Skeletal muscle tissue (tissue), 4 donors: Measurements from ENCODE around the gene DSC3. TPM values are rescaled to one million over a fixed set of nuclear protein-coding genes. Genes with fewer than 3 reads are reported as not detected.

Experiments
- H3K27ac ChIP-seq: one replicate; pipeline ENCODE4 v1.7.0; 2013; ENCODE audit warnings: mild to moderate bottlenecking, low read depth, low read length, inconsistent platforms
- H3K27me3 ChIP-seq, 3 donors: one replicate each; pipeline ENCODE4 v1.7.0; 2013; ENCODE audit warnings: low read length in 3 of 3; ENCODE audit not compliant: control insufficient read depth in 3 of 3, insufficient read depth in 3 of 3
- H3K36me3 ChIP-seq, 3 donors: one replicate each; pipeline ENCODE4 v1.7.0; 2013; ENCODE audit warnings: low read length in 3 of 3; ENCODE audit not compliant: control insufficient read depth in 3 of 3, insufficient read depth in 3 of 3
- H3K4me1 ChIP-seq, 3 donors: one replicate each; pipeline ENCODE4 v1.7.0; 2013; ENCODE audit warnings: low read length in 3 of 3, mild to moderate bottlenecking in 3 of 3; ENCODE audit not compliant: control insufficient read depth in 3 of 3, insufficient read depth in 3 of 3
- H3K4me3 ChIP-seq, 3 donors: one replicate each; pipeline ENCODE4 v1.7.0; 2013; ENCODE audit warnings: low read length in 3 of 3
- H3K9ac ChIP-seq, 3 donors: one replicate each; pipeline ENCODE4 v1.7.0; 2013; ENCODE audit warnings: low read length in 3 of 3, mild to moderate bottlenecking in 3 of 3, moderate library complexity in 2 of 3, low read depth in 1 of 3
- H3K9me3 ChIP-seq, 3 donors: one replicate each; pipeline ENCODE4 v1.7.0; 2013; ENCODE audit warnings: low read length in 3 of 3; ENCODE audit not compliant: control insufficient read depth in 3 of 3
- total RNA-seq: library from RNA; depleted of rRNA; stranded (reverse); fragments of >200 nt; gene quantifications from one replicate; pipeline ENCODE4 v1.2.3, GENCODE V29; 2014
- donor health status: Osteomylitis.

DSC3 gene
- total RNA-seq = under 0.01 TPM

- no peaks in the 10 kb centered on the region for H3K36me3 ChIP-seq
- H3K27ac ChIP-seq = no peak within 1 kb of the TSS
- peaks cover 6 to 10% (median 7%) of the 10 kb centered on the region in 3 donors for H3K4me1 ChIP-seq
- peak within 1 kb of the TSS in 2 of 3 donors; percentile 20 to 24 for H3K4me3 ChIP-seq
- H3K27me3 ChIP-seq = peaks cover 31 to 33% (median 32%) of the 10 kb centered on the region in 3 donors
- H3K9me3 ChIP-seq = no peaks in the 10 kb centered on the region
- H3K9ac ChIP-seq = no peak within 1 kb of the TSS
These were observed at the start of gene DSC3 for GRCh38 chr18:31042406-31043181. DSC3 (minus strand) TSS chr18:31042742; CDS start chr18:31042660, 82 bp downstream.

GRCh38 chr18:31091350-31091749, 48.8 kb upstream of the DSC3 start:
- Histone ChIP-seq H3K27me3 (no peaks in the 10 kb centered on the region), H3K4me3 (no peak overlapping the region), H3K9me3 (peaks cover 0 to 2% (median 0%) of the 10 kb centered on the region in 3 donors), H3K4me1 (no peaks in the 10 kb centered on the region), H3K9ac (no peak overlapping the region), H3K27ac (no peak overlapping the region), H3K36me3 (no peaks in the 10 kb centered on the region)

GRCh38 chr18:31088532-31088931, 46.0 kb upstream of the DSC3 start:
- Histone ChIP-seq H3K4me1 (no peaks in the 10 kb centered on the region), H3K4me3 (no peak overlapping the region), H3K27me3 (no peaks in the 10 kb centered on the region), H3K36me3 (no peaks in the 10 kb centered on the region), H3K9ac (no peak overlapping the region), H3K27ac (no peak overlapping the region), H3K9me3 (peaks cover 0 to 2% (median 0%) of the 10 kb centered on the region in 3 donors)

- H3K9ac ChIP-seq = no peak overlapping the region
- no peaks in the 10 kb centered on the region for H3K4me1 ChIP-seq
- H3K27ac ChIP-seq = no peak overlapping the region
- H3K4me3 ChIP-seq = no peak overlapping the region
- H3K27me3 ChIP-seq = no peaks in the 10 kb centered on the region
- no peaks in the 10 kb centered on the region for H3K36me3 ChIP-seq
- H3K9me3 ChIP-seq = no peaks in the 10 kb centered on the region
These were observed 37.4 kb upstream of the DSC3 start for GRCh38 chr18:31079973-31080372.

- Histone ChIP-seq H3K9me3 (no peaks in the 10 kb centered on the region), H3K27ac (no peak overlapping the region), H3K4me3 (no peak overlapping the region), H3K27me3 (no peaks in the 10 kb centered on the region), H3K36me3 (no peaks in the 10 kb centered on the region), H3K9ac (no peak overlapping the region), H3K4me1 (no peaks in the 10 kb centered on the region)
These were observed 35.3 kb upstream of the DSC3 start for GRCh38 chr18:31077878-31078277.

GRCh38 chr18:31072175-31072574, 29.6 kb upstream of the DSC3 start:
- Histone ChIP-seq H3K36me3 (no peaks in the 10 kb centered on the region), H3K27me3 (no peaks in the 10 kb centered on the region), H3K27ac (no peak overlapping the region), H3K9ac (no peak overlapping the region), H3K4me1 (no peaks in the 10 kb centered on the region), H3K9me3 (no peaks in the 10 kb centered on the region), H3K4me3 (no peak overlapping the region)

GRCh38 chr18:31070206-31070605, 27.7 kb upstream of the DSC3 start:
- Histone ChIP-seq H3K36me3 (no peaks in the 10 kb centered on the region), H3K9me3 (no peaks in the 10 kb centered on the region), H3K27ac (no peak overlapping the region), H3K27me3 (no peaks in the 10 kb centered on the region), H3K4me1 (no peaks in the 10 kb centered on the region), H3K9ac (no peak overlapping the region), H3K4me3 (no peak overlapping the region)

GRCh38 chr18:31066266-31066665, 23.7 kb upstream of the DSC3 start:
- Histone ChIP-seq H3K36me3 (no peaks in the 10 kb centered on the region), H3K27me3 (no peaks in the 10 kb centered on the region), H3K4me3 (no peak overlapping the region), H3K9ac (no peak overlapping the region), H3K27ac (no peak overlapping the region), H3K9me3 (no peaks in the 10 kb centered on the region), H3K4me1 (no peaks in the 10 kb centered on the region)

GRCh38 chr18:31065036-31065773, 22.7 kb upstream of the DSC3 start:
- no peaks in the 10 kb centered on the region for H3K27me3 ChIP-seq
- H3K9ac ChIP-seq = no peak overlapping the region
- H3K4me1 ChIP-seq = no peaks in the 10 kb centered on the region
- H3K9me3 ChIP-seq = no peaks in the 10 kb centered on the region
- no peak overlapping the region for H3K27ac ChIP-seq
- no peak overlapping the region for H3K4me3 ChIP-seq
- no peaks in the 10 kb centered on the region for H3K36me3 ChIP-seq

- no peak overlapping the region for H3K27ac ChIP-seq
- H3K9me3 ChIP-seq = no peaks in the 10 kb centered on the region
- H3K27me3 ChIP-seq = no peaks in the 10 kb centered on the region
- no peak overlapping the region for H3K9ac ChIP-seq
- no peaks in the 10 kb centered on the region for H3K36me3 ChIP-seq
- no peak overlapping the region for H3K4me3 ChIP-seq
- H3K4me1 ChIP-seq = no peaks in the 10 kb centered on the region
These were observed 21.6 kb upstream of the DSC3 start for GRCh38 chr18:31064130-31064529.
